Thyroid gland (tissue), 4 donors: ENCODE measurements around the gene PIWIL1.

Experiments used
- POLR2A ChIP-seq, 2 donors: fragments of 450-650 bp; IDR thresholded peaks; one replicate each; pipeline ENCODE4 v1.6.1; 2017; ENCODE audit warnings: antibody characterized with exemption in 2 of 2, mild to moderate bottlenecking in 2 of 2, moderate library complexity in 1 of 2
- TF ChIP-seq, protein P1 (sequence below), 6 experiments: fragments of 200-600 bp in 3 of 6; fragments of 450-650 bp in 3 of 6; sonication (generic) in 3 of 6; IDR thresholded peaks; one replicate each; pipeline ENCODE4 v1.5.1; 2016 to 2019; ENCODE audit warnings: antibody characterized with exemption in 6 of 6, mild to moderate bottlenecking in 2 of 6, inconsistent platforms in 1 of 6, moderate library complexity in 1 of 6

- TF ChIP-seq, protein P1, sequence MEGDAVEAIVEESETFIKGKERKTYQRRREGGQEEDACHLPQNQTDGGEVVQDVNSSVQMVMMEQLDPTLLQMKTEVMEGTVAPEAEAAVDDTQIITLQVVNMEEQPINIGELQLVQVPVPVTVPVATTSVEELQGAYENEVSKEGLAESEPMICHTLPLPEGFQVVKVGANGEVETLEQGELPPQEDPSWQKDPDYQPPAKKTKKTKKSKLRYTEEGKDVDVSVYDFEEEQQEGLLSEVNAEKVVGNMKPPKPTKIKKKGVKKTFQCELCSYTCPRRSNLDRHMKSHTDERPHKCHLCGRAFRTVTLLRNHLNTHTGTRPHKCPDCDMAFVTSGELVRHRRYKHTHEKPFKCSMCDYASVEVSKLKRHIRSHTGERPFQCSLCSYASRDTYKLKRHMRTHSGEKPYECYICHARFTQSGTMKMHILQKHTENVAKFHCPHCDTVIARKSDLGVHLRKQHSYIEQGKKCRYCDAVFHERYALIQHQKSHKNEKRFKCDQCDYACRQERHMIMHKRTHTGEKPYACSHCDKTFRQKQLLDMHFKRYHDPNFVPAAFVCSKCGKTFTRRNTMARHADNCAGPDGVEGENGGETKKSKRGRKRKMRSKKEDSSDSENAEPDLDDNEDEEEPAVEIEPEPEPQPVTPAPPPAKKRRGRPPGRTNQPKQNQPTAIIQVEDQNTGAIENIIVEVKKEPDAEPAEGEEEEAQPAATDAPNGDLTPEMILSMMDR (IDR thresholded peaks at IDR 0.05) = no peak
- TF ChIP-seq POLR2A (IDR thresholded peaks at IDR 0.05) = no peak
These were observed 2.8 kb upstream of the PIWIL1 start for GRCh38 chr12:130334937-130335336.
